GM23338 (cell line): ENCODE results near the gene HEXA. TPM values are rescaled to one million over a fixed set of nuclear protein-coding genes. Genes with fewer than 3 reads are reported as not detected.

Experiments used
- ATAC-seq: fragments of 200-7000 bp; cut with Tn5 transposase; 3 replicates; pipeline ENCODE4 v1.9.1; 2020
- DNase-seq: peaks from one replicate; pipeline ENCODE4 v3.0.0-alpha.2; 2015; ENCODE audit warnings: low spot score
- H2AFZ ChIP-seq: fragments of 200-600 bp; sonication (generic); 2 replicates; pipeline ENCODE4 v1.8.0; 2016; ENCODE audit warnings: antibody characterized with exemption, mild to moderate bottlenecking, moderate library complexity
- H3F3A ChIP-seq: fragments of 200-600 bp; sonication (generic); replicated peaks from 2 replicates; pipeline ENCODE4 v1.8.0; 2017; ENCODE audit warnings: antibody characterized with exemption, mixed run types, low read depth
- H3K27ac ChIP-seq: fragments of 200-600 bp; sonication (generic); 2 replicates; pipeline ENCODE4 v1.6.1; 2016; ENCODE audit warnings: low read depth
- H3K27me3 ChIP-seq: fragments of 200-600 bp; sonication (generic); 2 replicates; pipeline ENCODE4 v1.8.0; 2016; ENCODE audit warnings: mild to moderate bottlenecking, mixed run types, moderate library complexity; ENCODE audit not compliant: insufficient read depth
- H3K36me3 ChIP-seq: fragments of 200-600 bp; sonication (generic); 2 replicates; pipeline ENCODE4 v1.8.0; 2016; ENCODE audit warnings: mild to moderate bottlenecking; ENCODE audit not compliant: insufficient read depth
- H3K4me1 ChIP-seq: fragments of 200-600 bp; sonication (generic); 2 replicates; pipeline ENCODE4 v1.8.0; 2016; ENCODE audit warnings: mild to moderate bottlenecking, moderate library complexity; ENCODE audit not compliant: insufficient read depth
- H3K4me2 ChIP-seq: fragments of 200-600 bp; sonication (generic); 2 replicates; pipeline ENCODE4 v1.7.1; 2017; ENCODE audit warnings: mixed run types
- H3K4me3 ChIP-seq: fragments of 200-600 bp; sonication (generic); 2 replicates; pipeline ENCODE4 v1.6.1; 2016; ENCODE audit warnings: mixed run types
- H3K79me2 ChIP-seq: fragments of 200-600 bp; sonication (generic); replicated peaks from 2 replicates; pipeline ENCODE4 v1.8.0; 2017; ENCODE audit warnings: mild to moderate bottlenecking; ENCODE audit not compliant: insufficient read depth
- H3K9me2 ChIP-seq: fragments of 200-600 bp; sonication (generic); 2 replicates; pipeline ENCODE4 v1.8.0; 2017; ENCODE audit not compliant: insufficient read depth
- H4K20me1 ChIP-seq: fragments of 200-600 bp; sonication (generic); replicated peaks from 2 replicates; pipeline ENCODE4 v1.8.0; 2017; ENCODE audit warnings: mild to moderate bottlenecking; ENCODE audit not compliant: insufficient read depth
- H3K27ac Mint-ChIP-seq: 2 replicates; pipeline ENCODE4 v1.8.0; 2020; ENCODE audit warnings: inconsistent platforms, mild to moderate bottlenecking, moderate library complexity, mixed read lengths
- H3K27me3 Mint-ChIP-seq: 3 replicates; pipeline ENCODE4 v1.8.0; 2022; ENCODE audit warnings: low read depth, mild to moderate bottlenecking, moderate library complexity, mixed read lengths, inconsistent platforms; ENCODE audit not compliant: insufficient read depth, poor library complexity
- H3K36me3 Mint-ChIP-seq: 3 replicates; pipeline ENCODE4 v1.8.0; 2021; ENCODE audit warnings: low read depth, mild to moderate bottlenecking, inconsistent platforms, moderate library complexity, mixed read lengths
- H3K4me1 Mint-ChIP-seq: 3 replicates; pipeline ENCODE4 v1.8.0; 2020; ENCODE audit warnings: mild to moderate bottlenecking, inconsistent platforms, mixed read lengths
- H3K4me3 Mint-ChIP-seq: 3 replicates; pipeline ENCODE4 v1.8.0; 2021; ENCODE audit warnings: moderate library complexity, mild to moderate bottlenecking, inconsistent platforms, mixed read lengths
- H3K9me3 Mint-ChIP-seq: 3 replicates; pipeline ENCODE4 v1.8.0; 2020; ENCODE audit warnings: moderate library complexity, mild to moderate bottlenecking, inconsistent platforms, mixed read lengths
- CTCF ChIP-seq, 2 experiments: fragments of 200-600 bp in 1 of 2; sonication (generic) in 1 of 2; conservative IDR thresholded peaks; 2 replicates each; pipeline versions ENCODE4 v1.5.1 to v1.6.1; 2016 to 2017; ENCODE audit warnings: antibody characterized with exemption in 2 of 2, low read depth in 2 of 2, mild to moderate bottlenecking in 2 of 2, moderate library complexity in 1 of 2
- NANOG ChIP-seq: IDR thresholded peaks from 2 replicates; pipeline ENCODE4 v1.6.1; 2016; ENCODE audit warnings: antibody characterized with exemption, borderline replicate concordance
- POLR2AphosphoS5 ChIP-seq: IDR thresholded peaks from 2 replicates; pipeline ENCODE4 v1.6.1; 2016; ENCODE audit warnings: antibody characterized with exemption, low read depth
- STAT1 ChIP-seq: IDR thresholded peaks from one replicate; pipeline ENCODE4 v1.6.1; 2016; ENCODE audit warnings: antibody characterized with exemption; ENCODE audit not compliant: unreplicated experiment
- ZNF114 ChIP-seq: fragments of 250-450 bp; sonication (Bioruptor Pico); IDR thresholded peaks from 2 replicates; pipeline ENCODE4 v1.5.0; 2020; ENCODE audit warnings: mild to moderate bottlenecking, moderate library complexity
- ZNF331 ChIP-seq: fragments of 250-450 bp; sonication (Bioruptor Pico); IDR thresholded peaks from 2 replicates; pipeline ENCODE4 v1.5.0; 2020; ENCODE audit warnings: low read depth, mild to moderate bottlenecking, moderate library complexity
- polyA plus RNA-seq: library from polyadenylated mRNA; unstranded; fragments of >200 nt; fragmentation: Nextera tagmentation; extraction: Ambion mirVana; gene quantifications from 2 replicates; pipeline ENCODE4 v1.2.1, GENCODE V29; 2016
- total RNA-seq: library from RNA; depleted of rRNA; stranded (reverse); fragments of >200 nt; shearing (Covaris generic); gene quantifications from 2 replicates; pipeline ENCODE4 v1.2.3, GENCODE V29; 2014
- TF ChIP-seq, protein P1 (sequence below): fragments of 250-450 bp; sonication (Bioruptor Pico); IDR thresholded peaks from 2 replicates; pipeline ENCODE4 v1.5.0; 2020; ENCODE audit warnings: mild to moderate bottlenecking, moderate library complexity
- TF ChIP-seq, protein P2 (sequence below): IDR thresholded peaks from 2 replicates; pipeline ENCODE4 v1.6.1; 2016; ENCODE audit warnings: antibody characterized with exemption

HEXA gene
- total and polyA plus RNA-seq, 2 experiments from 2014 or later = 43.0 to 43.8 TPM

GRCh38 chr15:72361176-72361575 lies 14.6 kb downstream of the HEXA start:
- Mint-ChIP-seq H3K27ac (no peak overlapping the region), H3K4me3 (no peak overlapping the region), H3K36me3 (no peaks in the 10 kb centered on the region), H3K4me1 (no peaks in the 10 kb centered on the region), H3K27me3 (peaks cover 2% of the 10 kb centered on the region), H3K9me3 (no peaks in the 10 kb centered on the region; the same call in 2 of the 3 replicates)
- H4K20me1 ChIP-seq = peaks cover 5% of the 10 kb centered on the region; the same call in 1 of the 2 replicates
- no peaks in the 10 kb centered on the region for H3K9me2 ChIP-seq
- no peak overlapping the region for H3K27ac ChIP-seq
- no peaks in the 10 kb centered on the region for H3K4me1 ChIP-seq
- no peaks in the 10 kb centered on the region for H3F3A ChIP-seq
- DNase-seq (no peak), ATAC-seq (no peak)
- H3K4me2 ChIP-seq = no peak overlapping the region
- no peaks in the 10 kb centered on the region for H3K27me3 ChIP-seq
- no peaks in the 10 kb centered on the region for H3K36me3 ChIP-seq
- TF ChIP-seq ZNF331 (CRISPR knock-in tag) (no peak), NANOG (no peak), STAT1 (no peak), POLR2AphosphoS5 (no peak), ZNF114 (CRISPR knock-in tag) (no peak), CTCF (conservative IDR thresholded peaks at IDR 0.05; ENCODE audit: low read depth in 2 of 2) (no peak)
- TF ChIP-seq, protein P1, sequence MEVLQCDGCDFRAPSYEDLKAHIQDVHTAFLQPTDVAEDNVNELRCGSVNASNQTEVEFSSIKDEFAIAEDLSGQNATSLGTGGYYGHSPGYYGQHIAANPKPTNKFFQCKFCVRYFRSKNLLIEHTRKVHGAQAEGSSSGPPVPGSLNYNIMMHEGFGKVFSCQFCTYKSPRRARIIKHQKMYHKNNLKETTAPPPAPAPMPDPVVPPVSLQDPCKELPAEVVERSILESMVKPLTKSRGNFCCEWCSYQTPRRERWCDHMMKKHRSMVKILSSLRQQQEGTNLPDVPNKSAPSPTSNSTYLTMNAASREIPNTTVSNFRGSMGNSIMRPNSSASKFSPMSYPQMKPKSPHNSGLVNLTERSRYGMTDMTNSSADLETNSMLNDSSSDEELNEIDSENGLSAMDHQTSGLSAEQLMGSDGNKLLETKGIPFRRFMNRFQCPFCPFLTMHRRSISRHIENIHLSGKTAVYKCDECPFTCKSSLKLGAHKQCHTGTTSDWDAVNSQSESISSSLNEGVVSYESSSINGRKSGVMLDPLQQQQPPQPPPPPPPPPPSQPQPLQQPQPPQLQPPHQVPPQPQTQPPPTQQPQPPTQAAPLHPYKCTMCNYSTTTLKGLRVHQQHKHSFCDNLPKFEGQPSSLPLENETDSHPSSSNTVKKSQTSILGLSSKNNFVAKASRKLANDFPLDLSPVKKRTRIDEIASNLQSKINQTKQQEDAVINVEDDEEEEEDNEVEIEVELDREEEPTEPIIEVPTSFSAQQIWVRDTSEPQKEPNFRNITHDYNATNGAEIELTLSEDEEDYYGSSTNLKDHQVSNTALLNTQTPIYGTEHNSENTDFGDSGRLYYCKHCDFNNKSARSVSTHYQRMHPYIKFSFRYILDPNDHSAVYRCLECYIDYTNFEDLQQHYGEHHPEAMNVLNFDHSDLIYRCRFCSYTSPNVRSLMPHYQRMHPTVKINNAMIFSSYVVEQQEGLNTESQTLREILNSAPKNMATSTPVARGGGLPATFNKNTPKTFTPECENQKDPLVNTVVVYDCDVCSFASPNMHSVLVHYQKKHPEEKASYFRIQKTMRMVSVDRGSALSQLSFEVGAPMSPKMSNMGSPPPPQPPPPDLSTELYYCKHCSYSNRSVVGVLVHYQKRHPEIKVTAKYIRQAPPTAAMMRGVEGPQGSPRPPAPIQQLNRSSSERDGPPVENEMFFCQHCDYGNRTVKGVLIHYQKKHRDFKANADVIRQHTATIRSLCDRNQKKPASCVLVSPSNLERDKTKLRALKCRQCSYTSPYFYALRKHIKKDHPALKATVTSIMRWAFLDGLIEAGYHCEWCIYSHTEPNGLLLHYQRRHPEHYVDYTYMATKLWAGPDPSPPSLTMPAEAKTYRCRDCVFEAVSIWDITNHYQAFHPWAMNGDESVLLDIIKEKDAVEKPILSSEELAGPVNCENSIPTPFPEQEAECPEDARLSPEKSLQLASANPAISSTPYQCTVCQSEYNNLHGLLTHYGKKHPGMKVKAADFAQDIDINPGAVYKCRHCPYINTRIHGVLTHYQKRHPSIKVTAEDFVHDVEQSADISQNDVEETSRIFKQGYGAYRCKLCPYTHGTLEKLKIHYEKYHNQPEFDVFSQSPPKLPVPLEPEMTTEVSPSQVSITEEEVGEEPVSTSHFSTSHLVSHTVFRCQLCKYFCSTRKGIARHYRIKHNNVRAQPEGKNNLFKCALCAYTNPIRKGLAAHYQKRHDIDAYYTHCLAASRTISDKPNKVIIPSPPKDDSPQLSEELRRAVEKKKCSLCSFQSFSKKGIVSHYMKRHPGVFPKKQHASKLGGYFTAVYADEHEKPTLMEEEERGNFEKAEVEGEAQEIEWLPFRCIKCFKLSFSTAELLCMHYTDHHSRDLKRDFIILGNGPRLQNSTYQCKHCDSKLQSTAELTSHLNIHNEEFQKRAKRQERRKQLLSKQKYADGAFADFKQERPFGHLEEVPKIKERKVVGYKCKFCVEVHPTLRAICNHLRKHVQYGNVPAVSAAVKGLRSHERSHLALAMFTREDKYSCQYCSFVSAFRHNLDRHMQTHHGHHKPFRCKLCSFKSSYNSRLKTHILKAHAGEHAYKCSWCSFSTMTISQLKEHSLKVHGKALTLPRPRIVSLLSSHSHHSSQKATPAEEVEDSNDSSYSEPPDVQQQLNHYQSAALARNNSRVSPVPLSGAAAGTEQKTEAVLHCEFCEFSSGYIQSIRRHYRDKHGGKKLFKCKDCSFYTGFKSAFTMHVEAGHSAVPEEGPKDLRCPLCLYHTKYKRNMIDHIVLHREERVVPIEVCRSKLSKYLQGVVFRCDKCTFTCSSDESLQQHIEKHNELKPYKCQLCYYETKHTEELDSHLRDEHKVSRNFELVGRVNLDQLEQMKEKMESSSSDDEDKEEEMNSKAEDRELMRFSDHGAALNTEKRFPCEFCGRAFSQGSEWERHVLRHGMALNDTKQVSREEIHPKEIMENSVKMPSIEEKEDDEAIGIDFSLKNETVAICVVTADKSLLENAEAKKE = no peak
- TF ChIP-seq, protein P2, sequence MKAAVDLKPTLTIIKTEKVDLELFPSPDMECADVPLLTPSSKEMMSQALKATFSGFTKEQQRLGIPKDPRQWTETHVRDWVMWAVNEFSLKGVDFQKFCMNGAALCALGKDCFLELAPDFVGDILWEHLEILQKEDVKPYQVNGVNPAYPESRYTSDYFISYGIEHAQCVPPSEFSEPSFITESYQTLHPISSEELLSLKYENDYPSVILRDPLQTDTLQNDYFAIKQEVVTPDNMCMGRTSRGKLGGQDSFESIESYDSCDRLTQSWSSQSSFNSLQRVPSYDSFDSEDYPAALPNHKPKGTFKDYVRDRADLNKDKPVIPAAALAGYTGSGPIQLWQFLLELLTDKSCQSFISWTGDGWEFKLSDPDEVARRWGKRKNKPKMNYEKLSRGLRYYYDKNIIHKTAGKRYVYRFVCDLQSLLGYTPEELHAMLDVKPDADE = no peak
- H2AFZ ChIP-seq = no peak overlapping the region
- no peak overlapping the region for H3K4me3 ChIP-seq
- H3K79me2 ChIP-seq = 0 out of 2 replicates have a peak, but pooled peaks cover 15% of the 10 kb centered on the region
